H9 (cell line): ENCODE results near the gene INPP4A. TPM values are rescaled to one million over a fixed set of nuclear protein-coding genes. Genes with fewer than 3 reads are reported as not detected.

Source experiments
- DNase-seq: peaks from one replicate; pipeline ENCODE4 v3.0.0-alpha.2; 2017
- H2AFZ ChIP-seq: one replicate; pipeline ENCODE4 v1.6.1; 2013; ENCODE audit warnings: mild to moderate bottlenecking, low read length, control low read depth, moderate library complexity
- H2AK5ac ChIP-seq: 2 replicates; pipeline ENCODE4 v1.6.1; 2013; ENCODE audit warnings: low read length, control low read depth, mixed read lengths; ENCODE audit not compliant: insufficient read length
- H2BK120ac ChIP-seq: one replicate; pipeline ENCODE4 v1.6.1; 2013; ENCODE audit warnings: low read depth, mild to moderate bottlenecking, low read length, control low read depth, inconsistent platforms; ENCODE audit not compliant: poor library complexity, severe bottlenecking
- H2BK12ac ChIP-seq: 2 replicates; pipeline ENCODE4 v1.6.1; 2013; ENCODE audit warnings: low read length, control low read depth, mixed read lengths, low read depth; ENCODE audit not compliant: insufficient read length
- H2BK15ac ChIP-seq: 2 replicates; pipeline ENCODE4 v1.6.1; 2013; ENCODE audit warnings: low read depth, low read length, control low read depth
- H2BK20ac ChIP-seq: one replicate; pipeline ENCODE4 v1.6.1; 2013; ENCODE audit warnings: low read depth, mild to moderate bottlenecking, low read length, control low read depth, inconsistent platforms; ENCODE audit not compliant: poor library complexity, severe bottlenecking
- H2BK5ac ChIP-seq: 2 replicates; pipeline ENCODE4 v1.6.1; 2013; ENCODE audit warnings: low read length, control low read depth, mixed read lengths; ENCODE audit not compliant: insufficient read length
- H3K14ac ChIP-seq: 2 replicates; pipeline ENCODE4 v1.6.1; 2013; ENCODE audit warnings: low read length, control low read depth; ENCODE audit not compliant: insufficient read depth
- H3K18ac ChIP-seq: 2 replicates; pipeline ENCODE4 v1.6.1; 2013; ENCODE audit warnings: low read depth, mild to moderate bottlenecking, mixed read lengths, low read length, control low read depth; ENCODE audit not compliant: insufficient read length
- H3K23ac ChIP-seq: 2 replicates; pipeline ENCODE4 v1.6.1; 2013; ENCODE audit warnings: low read length, control low read depth, mixed read lengths, low read depth; ENCODE audit not compliant: insufficient read length
- H3K23me2 ChIP-seq: 2 replicates; pipeline ENCODE4 v1.6.1; 2013; ENCODE audit warnings: low read depth, mild to moderate bottlenecking, mixed read lengths, low read length, control low read depth; ENCODE audit not compliant: insufficient read length, poor library complexity, severe bottlenecking
- H3K27ac ChIP-seq: 2 replicates; pipeline ENCODE4 v1.5.1; 2013; ENCODE audit warnings: low read length, control low read depth, mixed read lengths, low read depth; ENCODE audit not compliant: insufficient read length
- H3K27me3 ChIP-seq: 2 replicates; pipeline ENCODE4 v1.6.1; 2013; ENCODE audit warnings: low read length, control low read depth, inconsistent platforms; ENCODE audit not compliant: insufficient read depth
- H3K4ac ChIP-seq: 2 replicates; pipeline ENCODE4 v1.6.1; 2013; ENCODE audit warnings: low read depth, mild to moderate bottlenecking, control low read depth, inconsistent platforms, low read length, moderate library complexity
- H3K4me1 ChIP-seq: 2 replicates; pipeline ENCODE4 v1.6.1; 2013; ENCODE audit warnings: low read length, control low read depth, inconsistent platforms; ENCODE audit not compliant: insufficient read depth
- H3K4me2 ChIP-seq: 2 replicates; pipeline ENCODE4 v1.6.1; 2013; ENCODE audit warnings: low read length, control low read depth, mixed read lengths; ENCODE audit not compliant: insufficient read length, insufficient read depth
- H3K56ac ChIP-seq: 2 replicates; pipeline ENCODE4 v1.6.1; 2013; ENCODE audit warnings: low read depth, mild to moderate bottlenecking, mixed read lengths, low read length, control low read depth; ENCODE audit not compliant: insufficient read length
- H3K79me1 ChIP-seq: 2 replicates; pipeline ENCODE4 v1.6.1; 2013; ENCODE audit warnings: low read depth, mild to moderate bottlenecking, moderate library complexity, low read length, control low read depth, inconsistent platforms; ENCODE audit not compliant: insufficient read depth, poor library complexity, severe bottlenecking
- H3K79me2 ChIP-seq: 2 replicates; pipeline ENCODE4 v1.6.1; 2013; ENCODE audit warnings: low read length, control low read depth, inconsistent platforms; ENCODE audit not compliant: insufficient read depth
- H3K9ac ChIP-seq: 2 replicates; pipeline ENCODE4 v1.6.1; 2013; ENCODE audit warnings: low read length, control low read depth, mixed read lengths; ENCODE audit not compliant: insufficient read length; ENCODE audit errors: extremely low read depth
- H3K9me3 ChIP-seq: one replicate; pipeline ENCODE4 v1.6.1; 2013; ENCODE audit warnings: low read depth, low read length, inconsistent platforms; ENCODE audit not compliant: control insufficient read depth
- H3T11ph ChIP-seq: one replicate; pipeline ENCODE4 v1.6.1; 2013; ENCODE audit warnings: mild to moderate bottlenecking, low read length, control low read depth, inconsistent platforms
- H4K20me1 ChIP-seq: one replicate; pipeline ENCODE4 v1.6.1; 2013; ENCODE audit not compliant: control insufficient read depth, insufficient read length, insufficient read depth
- H4K5ac ChIP-seq: 2 replicates; pipeline ENCODE4 v1.6.1; 2013; ENCODE audit warnings: low read depth, mild to moderate bottlenecking, mixed read lengths, low read length, control low read depth; ENCODE audit not compliant: insufficient read length
- H4K8ac ChIP-seq: replicated peaks from 2 replicates; pipeline ENCODE4 v1.6.1; 2013; ENCODE audit warnings: low read length, control low read depth, mixed read lengths, low read depth; ENCODE audit not compliant: insufficient read length
- H4K91ac ChIP-seq: 2 replicates; pipeline ENCODE4 v1.6.1; 2013; ENCODE audit warnings: low read depth, mild to moderate bottlenecking, moderate library complexity, mixed read lengths, low read length, control low read depth; ENCODE audit not compliant: insufficient read length
- H3K27ac Mint-ChIP-seq, 3 experiments: 2 replicates in 2 of 3; 3 replicates in 1 of 3; pipeline ENCODE4 v1.8.0; 2020 to 2021; ENCODE audit warnings: mixed read lengths in 3 of 3, mild to moderate bottlenecking in 1 of 3, moderate library complexity in 1 of 3
- H3K27me3 Mint-ChIP-seq: 2 replicates; pipeline ENCODE4 v1.8.0; 2021; ENCODE audit warnings: low read depth, mild to moderate bottlenecking, moderate library complexity, mixed read lengths
- H3K36me3 Mint-ChIP-seq, 3 experiments: 2 replicates in 2 of 3; 3 replicates in 1 of 3; pipeline ENCODE4 v1.8.0; 2020 to 2021; ENCODE audit warnings: low read depth in 3 of 3, mixed read lengths in 3 of 3; ENCODE audit not compliant: insufficient read depth in 1 of 3
- H3K4me1 Mint-ChIP-seq, 2 experiments: 2 replicates each; pipeline ENCODE4 v1.8.0; 2020; ENCODE audit warnings: mixed read lengths in 2 of 2
- H3K4me3 Mint-ChIP-seq, 2 experiments: 2 replicates in 1 of 2; 3 replicates in 1 of 2; pipeline ENCODE4 v1.8.0; 2020 to 2021; ENCODE audit warnings: mild to moderate bottlenecking in 2 of 2, mixed read lengths in 2 of 2, moderate library complexity in 1 of 2
- H3K9me3 Mint-ChIP-seq, 2 experiments: 2 replicates in 1 of 2; 3 replicates in 1 of 2; pipeline ENCODE4 v1.8.0; 2020; ENCODE audit warnings: mild to moderate bottlenecking in 2 of 2, mixed read lengths in 2 of 2, moderate library complexity in 1 of 2
- CTCF ChIP-seq: fragments of 200-600 bp; sonication (generic); conservative IDR thresholded peaks from 3 replicates; pipeline ENCODE4 v1.8.0; 2021; ENCODE audit warnings: antibody characterized with exemption, mild to moderate bottlenecking
- WGBS: extraction: QIAGEN DNeasy Blood & Tissue Kit; methylation state at CpG from one replicate; pipeline ENCODE4 v1.1.7; 2013; ENCODE audit warnings: missing lambda C conversion rate, low lambda C conversion rate, mixed read lengths; ENCODE audit not compliant: insufficient read length; ENCODE audit errors: extremely low coverage; 5-methylcytosine and 5-hydroxymethylcytosine counted together
- total RNA-seq: library from RNA; stranded (reverse); gene quantifications from 2 replicates; pipeline ENCODE4 v1.2.1, GENCODE V29; 2021

INPP4A gene
- total RNA-seq, 1 experiment from 2014 or later = 55.2 TPM

GRCh38 chr2:98503481-98504105 is 58.9 kb downstream of the INPP4A start:
- no peak overlapping the region for H2AFZ ChIP-seq
- WGBS = no CpG with 5 or more reads among the region's 2 CpGs
- no peak overlapping the region for H3K18ac ChIP-seq
- H3K79me1 ChIP-seq = no peaks in the 10 kb centered on the region
- DNase-seq = no peak
- Mint-ChIP-seq H3K4me1 (peaks cover 31 to 48% of the 10 kb centered on the region in 2 experiments), H3K36me3 (peaks cover 19 to 26% (median 24%) of the 10 kb centered on the region in 3 experiments), H3K27me3 (no peaks in the 10 kb centered on the region), H3K27ac (no peak overlapping the region), H3K9me3 (no peaks in the 10 kb centered on the region), H3K4me3 (no peak overlapping the region)
- no peak overlapping the region for H2AK5ac ChIP-seq
- no peak overlapping the region for H2BK120ac ChIP-seq
- H3T11ph ChIP-seq = no peak overlapping the region
- no peak overlapping the region for H2BK12ac ChIP-seq
- no peak overlapping the region for H4K5ac ChIP-seq
- no peak overlapping the region for H3K56ac ChIP-seq
- no peak overlapping the region for H4K91ac ChIP-seq
- no peak overlapping the region for H3K4ac ChIP-seq
- H2BK5ac ChIP-seq = no peak overlapping the region
- no peak overlapping the region; the same call in 1 of the 2 replicates for H3K14ac ChIP-seq
- H3K9ac ChIP-seq = no peak overlapping the region
- no peak overlapping the region for H2BK20ac ChIP-seq
- no peaks in the 10 kb centered on the region; the same call in 1 of the 2 replicates for H3K79me2 ChIP-seq
- no peak overlapping the region for H3K27ac ChIP-seq
- H4K20me1 ChIP-seq = no peaks in the 10 kb centered on the region
- H3K9me3 ChIP-seq = no peaks in the 10 kb centered on the region
- TF ChIP-seq CTCF = no peak
- H3K4me2 ChIP-seq = no peak overlapping the region
- H3K23me2 ChIP-seq = no peaks in the 10 kb centered on the region
- no peaks in the 10 kb centered on the region for H3K27me3 ChIP-seq
- no peaks in the 10 kb centered on the region for H3K4me1 ChIP-seq
- H3K23ac ChIP-seq = no peak overlapping the region
- H4K8ac ChIP-seq = no peak overlapping the region
- H2BK15ac ChIP-seq = no peak overlapping the region
